ENCODE data around the gene DCLK3.

Gene DCLK3

GRCh38 chr3:36705015-36705414, 59.3 kb downstream of the DCLK3 start:
- no peak for FAIRE-seq

GRCh38 chr3:36704280-36704679, 60.1 kb downstream of the DCLK3 start:
- FAIRE-seq = no peak

DNA sequence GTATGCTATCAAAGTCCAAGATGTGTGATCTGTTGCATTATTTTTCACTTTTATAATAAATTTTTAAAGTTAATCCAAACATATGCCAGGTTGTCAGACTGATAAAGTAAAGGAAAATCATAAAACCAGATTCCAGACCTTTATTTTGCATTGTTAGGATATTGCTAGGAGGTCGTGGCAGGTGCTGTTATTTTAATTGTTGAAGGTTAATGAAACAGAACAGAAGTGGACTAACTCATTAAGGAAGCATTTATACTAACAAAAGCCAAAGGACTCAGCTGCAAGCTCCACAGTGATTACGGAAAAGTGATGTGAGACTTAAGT, 63.1 kb downstream of the DCLK3 start:
- no peak for FAIRE-seq

- no peak for FAIRE-seq
Measured at GRCh38 chr3:36700537-36701248, 63.7 kb downstream of the DCLK3 start.

DNA sequence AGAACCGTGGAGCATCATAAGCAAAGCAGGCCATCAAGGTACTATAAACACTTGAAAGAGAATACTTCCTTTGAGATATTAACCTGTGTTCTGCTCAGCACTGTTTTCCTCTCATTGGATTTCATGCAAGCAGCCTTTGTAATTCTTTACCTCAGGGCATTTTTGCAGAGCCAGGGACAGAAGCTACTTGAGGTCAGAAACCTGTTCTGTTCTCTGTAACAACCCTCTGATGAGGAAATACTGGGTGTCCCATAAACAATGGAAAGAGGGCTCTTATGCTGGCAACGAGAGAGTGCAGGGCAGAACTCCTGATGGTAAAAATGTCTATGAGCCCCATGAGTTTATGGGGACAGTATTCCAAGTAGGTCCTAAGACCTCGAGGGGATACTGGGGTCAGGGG, 66.0 kb downstream of the DCLK3 start:
- no peak for FAIRE-seq

DNA sequence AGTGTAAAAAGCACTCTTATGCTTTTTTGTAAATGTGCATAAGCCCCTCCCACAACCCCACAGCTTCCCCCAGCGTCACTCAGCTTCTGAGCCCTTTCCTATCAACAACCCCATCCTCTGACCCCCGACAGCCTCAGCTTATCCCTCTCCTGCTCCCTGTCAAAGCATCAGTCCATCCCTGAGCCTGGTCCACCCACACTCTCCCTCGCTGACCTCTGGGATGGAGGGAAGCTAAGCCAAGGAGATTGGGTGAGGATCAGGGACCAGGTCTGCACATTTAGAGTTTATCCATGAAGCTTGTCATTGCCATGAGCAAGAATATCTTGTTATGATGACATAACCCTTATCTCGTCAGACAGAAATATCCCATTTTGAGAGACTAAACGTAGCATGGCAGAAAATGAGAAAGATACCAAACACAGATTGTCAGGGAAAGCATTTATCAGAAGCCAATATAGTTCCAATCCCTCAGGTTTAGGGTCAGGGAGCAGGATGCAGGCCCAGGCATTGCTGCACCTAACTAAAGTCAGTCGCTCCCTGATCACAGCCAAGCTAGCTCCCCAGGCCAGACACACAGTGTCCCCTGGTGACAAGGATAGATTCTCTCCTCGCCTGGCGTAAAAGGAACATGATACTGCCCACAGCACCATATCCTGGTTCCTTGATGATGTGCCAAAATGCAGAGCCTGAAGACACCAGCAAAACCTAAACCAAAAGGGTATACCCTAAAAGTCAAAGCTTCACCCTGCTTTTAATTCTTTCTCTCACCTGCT, 66.9 kb downstream of the DCLK3 start:
- FAIRE-seq = no peak

GRCh38 chr3:36696799-36697198, 67.6 kb downstream of the DCLK3 start:
- no peak for FAIRE-seq

GRCh38 chr3:36695769-36696137, 68.6 kb downstream of the DCLK3 start:
- no peak for FAIRE-seq

DNA sequence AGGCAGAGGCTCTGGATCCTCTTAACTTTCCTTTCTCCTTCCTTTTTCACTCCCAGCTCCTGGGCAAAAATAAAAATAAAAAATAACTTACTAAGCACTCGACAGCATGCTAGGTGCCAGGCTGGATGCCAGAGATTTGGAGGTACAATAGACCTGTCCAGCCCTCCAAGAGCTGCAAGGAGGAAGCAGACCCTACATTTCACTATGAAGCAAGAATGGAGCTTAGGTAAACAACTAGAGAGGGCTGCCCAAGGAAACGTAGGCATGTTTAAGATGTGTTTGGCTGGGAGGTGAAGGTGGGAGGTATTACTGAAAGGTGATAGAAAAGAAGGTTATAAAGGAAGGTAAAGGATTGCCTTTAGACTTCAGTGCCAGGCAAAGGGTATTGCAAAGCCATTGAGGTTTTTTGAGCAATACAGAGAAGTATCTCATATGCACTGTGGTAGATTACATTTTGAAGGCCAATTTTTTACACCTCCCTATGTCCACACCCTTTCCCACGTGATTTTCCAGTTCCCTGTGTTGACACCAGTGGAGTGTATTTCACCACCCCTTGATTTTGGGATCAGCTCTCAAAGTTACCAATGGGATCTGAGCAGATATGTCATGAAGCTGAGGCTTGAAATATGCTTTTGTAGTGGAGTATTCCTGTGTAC, 69.1 kb downstream of the DCLK3 start:
- FAIRE-seq = no peak

DNA sequence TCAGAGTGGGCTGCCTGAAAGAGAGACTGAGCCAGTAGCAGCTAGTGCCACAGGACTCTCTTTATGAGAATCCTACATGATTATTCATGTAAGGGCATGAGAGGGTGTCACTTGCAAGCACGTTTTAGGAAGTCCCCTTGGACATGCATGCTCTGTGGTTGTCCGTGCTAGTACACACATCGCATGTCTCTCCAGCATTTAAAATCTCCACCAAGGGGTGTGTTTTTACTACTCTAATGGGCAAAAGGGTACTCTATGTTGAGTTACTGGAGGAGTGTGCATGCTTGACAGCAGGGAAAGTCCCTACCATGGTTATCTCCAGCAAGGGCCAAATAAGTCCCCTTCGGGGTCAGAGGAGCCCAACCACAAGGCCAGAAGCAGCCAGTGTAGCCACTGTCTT, 70.7 kb downstream of the DCLK3 start:
- FAIRE-seq = no peak

DNA sequence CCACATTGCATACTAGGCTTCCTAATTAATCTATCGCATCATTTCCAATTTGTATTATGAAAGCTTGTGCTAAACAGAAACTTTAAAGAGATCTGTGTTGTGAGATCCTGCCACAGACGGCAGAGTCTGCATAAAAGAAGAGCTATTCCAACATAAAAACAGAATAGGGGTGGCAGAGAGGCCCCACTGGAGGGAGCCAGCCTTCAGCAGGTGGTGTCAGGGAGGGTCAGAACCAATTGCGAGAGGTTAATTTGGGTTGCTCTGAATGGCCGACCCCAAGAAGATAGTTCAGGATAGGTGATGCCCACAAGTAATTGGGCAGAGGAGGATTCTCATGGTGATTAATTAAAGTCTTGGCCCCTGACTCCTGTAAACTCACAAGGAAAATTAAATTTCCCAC, 74.8 kb downstream of the DCLK3 start:
- no peak for FAIRE-seq

- FAIRE-seq = no peak
Measured at GRCh38 chr3:36688815-36689214, 75.5 kb downstream of the DCLK3 start.

GRCh38 chr3:36686516-36686915, 77.8 kb downstream of the DCLK3 start:
- FAIRE-seq = no peak

DNA sequence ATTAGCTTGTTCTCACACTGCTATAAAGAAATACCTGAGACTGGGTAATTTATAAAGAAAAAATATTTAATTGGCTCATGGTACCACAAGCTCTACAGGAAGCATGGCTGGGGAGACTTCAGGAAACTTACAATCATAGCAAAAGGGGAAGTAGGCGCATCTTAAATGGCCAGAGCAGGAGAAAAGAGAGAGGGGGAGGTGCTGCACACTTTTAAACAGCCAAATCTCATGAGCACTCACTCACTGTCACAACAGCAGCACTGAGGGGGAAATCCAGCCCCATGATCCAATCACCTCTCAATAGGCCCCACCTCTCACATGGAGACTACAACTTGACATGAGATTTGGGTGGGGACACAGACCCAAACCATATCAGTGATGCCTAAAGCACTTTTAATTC, 82.5 kb downstream of the DCLK3 start:
- no peak for FAIRE-seq

GRCh38 chr3:36680952-36681351, 83.4 kb downstream of the DCLK3 start:
- no peak for FAIRE-seq

DNA sequence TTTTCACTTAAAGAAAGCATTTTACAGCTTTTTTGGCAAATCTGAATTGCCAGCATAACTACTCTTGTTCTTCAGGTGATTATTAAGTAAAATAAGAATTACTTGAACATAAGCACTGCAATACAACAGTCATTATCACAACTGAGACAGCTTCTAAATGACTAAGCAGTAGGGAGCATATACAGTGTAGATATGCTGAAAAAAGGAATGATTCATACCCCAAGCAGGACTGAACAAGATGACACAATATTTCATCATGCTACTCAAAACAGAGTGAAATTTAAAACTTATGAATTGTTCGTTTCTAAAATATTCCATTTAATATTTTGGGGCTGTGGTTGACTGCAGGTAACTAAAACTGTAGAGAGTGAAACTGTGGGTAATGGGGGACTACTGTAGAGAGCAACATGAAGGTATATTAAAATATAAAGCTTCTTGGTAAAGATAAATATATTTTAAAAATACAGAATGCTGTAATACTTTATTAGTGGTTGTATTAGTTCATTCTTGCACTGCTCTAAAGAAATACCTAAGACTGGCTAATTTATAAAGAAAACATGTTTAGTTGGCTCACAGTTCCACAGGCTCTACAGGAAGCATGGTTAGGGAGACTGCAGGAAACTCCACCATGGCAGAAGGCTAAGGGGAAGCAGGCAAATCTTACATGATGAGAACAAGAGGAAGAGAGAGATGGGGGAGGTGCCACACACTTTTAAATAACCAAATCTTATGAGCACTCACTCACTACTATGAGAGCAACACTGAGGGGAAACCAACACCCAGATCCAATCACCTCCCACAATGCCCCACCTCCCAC, 84.8 kb downstream of the DCLK3 start:
- FAIRE-seq = no peak

DNA sequence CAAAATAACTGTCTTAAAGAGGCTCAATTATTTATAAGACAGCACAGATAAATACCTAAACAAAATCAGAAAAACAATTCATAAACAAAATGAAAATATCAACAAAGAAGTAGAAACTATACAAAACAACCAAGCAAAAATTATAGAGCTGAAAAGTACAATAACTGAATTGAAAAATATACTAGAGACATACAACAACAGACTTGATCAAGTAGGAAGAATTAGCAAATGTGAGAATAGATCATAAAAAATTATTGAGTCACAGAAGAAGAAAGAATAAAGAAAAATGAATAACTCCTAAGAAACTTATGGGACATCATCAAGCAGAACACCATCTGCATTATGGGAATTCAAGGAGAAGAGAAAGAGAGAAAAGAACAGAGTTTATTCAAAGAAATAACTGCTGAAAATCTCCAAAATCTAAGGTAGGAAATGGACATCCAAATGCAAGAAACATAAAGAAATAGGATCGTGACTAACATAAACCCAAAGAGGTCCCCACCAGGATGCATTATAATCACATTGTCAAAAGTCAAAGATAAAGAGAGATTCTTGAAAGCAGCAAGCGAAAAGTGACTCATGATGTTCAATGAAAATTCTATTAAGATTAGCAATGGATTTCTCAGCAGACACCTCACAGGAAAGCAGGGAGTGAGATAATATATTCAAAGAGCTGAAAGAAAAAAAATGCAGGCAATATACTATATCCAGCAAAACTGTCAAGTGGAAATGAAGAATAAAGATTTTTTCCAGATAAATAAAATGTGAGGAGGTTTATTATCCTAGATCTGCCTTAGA, 85.9 kb downstream of the DCLK3 start:
- FAIRE-seq = no peak

GRCh38 chr3:36677331-36678007, 86.9 kb downstream of the DCLK3 start:
- no peak for FAIRE-seq

- no peak for FAIRE-seq
Measured at GRCh38 chr3:36674816-36675215, 89.5 kb downstream of the DCLK3 start.

- FAIRE-seq = no peak
Measured at GRCh38 chr3:36669764-36670163, 94.6 kb downstream of the DCLK3 start.

GRCh38 chr3:36666166-36666565, 98.2 kb downstream of the DCLK3 start:
- FAIRE-seq = no peak
